Right atrium auricular region (tissue), 2 donors: Measurements from ENCODE around the gene TTC23. TPM values are rescaled to one million over a fixed set of nuclear protein-coding genes. Genes with fewer than 3 reads are reported as not detected.
"Not testable (repeated sequence)": the region's sequence is repeated elsewhere in the genome, so short reads cannot be mapped to it uniquely, and the experiment has no call there.

Experiments used
- DNase-seq: peaks from one replicate; pipeline ENCODE4 v3.0.0-alpha.2; 2019; ENCODE audit warnings: low spot score
- H3K27ac ChIP-seq, 2 donors: fragments of 200-600 bp; sonication (generic); 1 replicate in 1 of 2; 2 replicates in 1 of 2; pipeline ENCODE4 v1.5.1; 2016 to 2019
- H3K27me3 ChIP-seq, 2 donors: fragments of 200-600 bp; sonication (generic); one replicate each; pipeline versions ENCODE4 v1.5.1 to v1.6.0; 2017 to 2019
- H3K36me3 ChIP-seq: fragments of 200-600 bp; sonication (generic); one replicate; pipeline ENCODE4 v1.5.1; 2016
- H3K4me1 ChIP-seq, 2 donors: fragments of 200-600 bp; sonication (generic); one replicate each; pipeline versions ENCODE4 v1.5.1 to v1.6.0; 2017 to 2019
- H3K4me3 ChIP-seq, 2 donors: fragments of 200-600 bp; sonication (generic); 1 replicate in 1 of 2; 2 replicates in 1 of 2; pipeline ENCODE4 v1.5.1; 2017 to 2019; ENCODE audit warnings: mild to moderate bottlenecking in 1 of 2, moderate library complexity in 1 of 2
- H3K9me3 ChIP-seq, 2 donors: fragments of 200-600 bp; sonication (generic); one replicate each; pipeline ENCODE4 v1.5.1; 2019
- total RNA-seq, 2 donors: library from RNA; depleted of rRNA; stranded (reverse); fragments of >200 nt; gene quantifications; one replicate each; pipeline ENCODE4 v1.1.0, GENCODE V29; 2016
- TF ChIP-seq, protein P1 (sequence below), 2 donors: fragments of 200-600 bp; sonication (generic); IDR thresholded peaks; one replicate each; pipeline ENCODE4 v1.5.1; 2019; ENCODE audit warnings: antibody characterized with exemption in 2 of 2

TTC23 gene
- total RNA-seq, 2 donors from 2014 or later = 13.6 to 14.6 TPM

DNA sequence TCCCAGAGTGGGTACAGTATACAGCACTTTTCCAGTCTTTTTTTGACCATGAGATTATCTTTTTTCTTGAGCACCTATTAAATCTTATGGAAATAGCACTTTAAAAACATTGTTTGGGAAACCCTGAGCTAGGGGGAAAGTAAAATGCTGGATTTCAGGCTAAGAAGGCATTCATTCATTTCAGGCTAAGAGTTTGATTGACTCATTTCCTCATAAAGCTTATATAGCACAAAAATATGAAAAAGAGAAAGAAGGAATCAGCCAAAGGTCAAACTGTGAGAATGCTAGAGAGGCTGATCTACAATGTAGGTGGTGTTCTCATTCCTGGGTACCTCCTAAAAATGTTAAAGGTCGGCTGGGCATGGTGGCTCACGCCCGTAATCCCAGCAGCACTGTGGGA, 10.5 kb downstream of the TTC23 start:
- H3K36me3 ChIP-seq = peaks cover 9% of the 10 kb centered on the region
- no peak overlapping the region for H3K4me3 ChIP-seq
- H3K27ac ChIP-seq = no peak overlapping the region
- no peaks in the 10 kb centered on the region for H3K9me3 ChIP-seq
- DNase-seq = no peak
- H3K4me1 ChIP-seq = no peaks in the 10 kb centered on the region
- no peaks in the 10 kb centered on the region for H3K27me3 ChIP-seq
- TF ChIP-seq, protein P1, sequence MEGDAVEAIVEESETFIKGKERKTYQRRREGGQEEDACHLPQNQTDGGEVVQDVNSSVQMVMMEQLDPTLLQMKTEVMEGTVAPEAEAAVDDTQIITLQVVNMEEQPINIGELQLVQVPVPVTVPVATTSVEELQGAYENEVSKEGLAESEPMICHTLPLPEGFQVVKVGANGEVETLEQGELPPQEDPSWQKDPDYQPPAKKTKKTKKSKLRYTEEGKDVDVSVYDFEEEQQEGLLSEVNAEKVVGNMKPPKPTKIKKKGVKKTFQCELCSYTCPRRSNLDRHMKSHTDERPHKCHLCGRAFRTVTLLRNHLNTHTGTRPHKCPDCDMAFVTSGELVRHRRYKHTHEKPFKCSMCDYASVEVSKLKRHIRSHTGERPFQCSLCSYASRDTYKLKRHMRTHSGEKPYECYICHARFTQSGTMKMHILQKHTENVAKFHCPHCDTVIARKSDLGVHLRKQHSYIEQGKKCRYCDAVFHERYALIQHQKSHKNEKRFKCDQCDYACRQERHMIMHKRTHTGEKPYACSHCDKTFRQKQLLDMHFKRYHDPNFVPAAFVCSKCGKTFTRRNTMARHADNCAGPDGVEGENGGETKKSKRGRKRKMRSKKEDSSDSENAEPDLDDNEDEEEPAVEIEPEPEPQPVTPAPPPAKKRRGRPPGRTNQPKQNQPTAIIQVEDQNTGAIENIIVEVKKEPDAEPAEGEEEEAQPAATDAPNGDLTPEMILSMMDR (IDR thresholded peaks at IDR 0.05) = no peak

DNA sequence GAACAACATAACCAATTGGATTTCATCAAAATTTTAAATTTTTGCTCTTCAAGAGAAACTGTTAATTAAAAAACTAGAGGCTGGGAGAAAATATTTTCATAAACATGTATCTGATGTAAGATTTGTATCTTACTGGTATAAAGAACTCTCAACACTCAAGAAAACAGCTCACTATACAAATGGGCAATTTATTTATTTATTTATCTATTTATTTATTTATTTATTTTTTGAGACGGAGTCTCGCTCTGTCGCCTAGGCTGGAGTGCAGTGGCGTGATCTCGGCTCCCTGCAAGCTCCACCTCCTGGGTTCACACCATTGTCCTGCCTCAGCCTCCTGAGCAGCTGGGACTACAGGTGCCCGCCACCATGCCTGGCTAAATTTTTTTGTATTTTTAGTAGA, 15.2 kb downstream of the TTC23 start:
- H3K27ac ChIP-seq, H3K27me3 ChIP-seq, H3K4me1 ChIP-seq, H3K4me3 ChIP-seq, H3K9me3 ChIP-seq, H3K36me3 ChIP-seq, DNase-seq: not testable (repeated sequence)

DNA sequence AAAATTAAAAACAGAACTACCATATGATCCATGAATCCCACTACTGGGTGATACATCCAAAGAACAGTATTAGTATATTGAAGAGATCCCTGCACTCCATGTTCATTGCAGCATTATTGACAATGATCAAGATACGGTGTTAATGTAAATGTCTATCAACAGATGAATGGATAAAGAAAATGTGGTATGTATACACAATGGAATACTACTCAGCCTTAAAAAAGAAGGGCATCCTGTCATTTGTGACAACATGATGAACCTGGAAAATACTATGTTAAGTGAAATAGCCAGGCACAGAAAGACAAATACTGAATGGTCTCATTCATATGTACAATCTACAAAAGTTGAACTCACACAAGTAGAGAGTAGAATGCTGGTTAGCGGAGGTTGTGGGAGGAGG, 16.6 kb downstream of the TTC23 start:
- Histone ChIP-seq H3K9me3 (no peaks in the 10 kb centered on the region), H3K36me3 (peaks cover 12% of the 10 kb centered on the region), H3K4me3 (no peak overlapping the region), H3K4me1 (no peaks in the 10 kb centered on the region), H3K27me3 (no peaks in the 10 kb centered on the region), H3K27ac (no peak overlapping the region)
- no peak for DNase-seq
- TF ChIP-seq, protein P1 (IDR thresholded peaks at IDR 0.05) = no peak

DNA sequence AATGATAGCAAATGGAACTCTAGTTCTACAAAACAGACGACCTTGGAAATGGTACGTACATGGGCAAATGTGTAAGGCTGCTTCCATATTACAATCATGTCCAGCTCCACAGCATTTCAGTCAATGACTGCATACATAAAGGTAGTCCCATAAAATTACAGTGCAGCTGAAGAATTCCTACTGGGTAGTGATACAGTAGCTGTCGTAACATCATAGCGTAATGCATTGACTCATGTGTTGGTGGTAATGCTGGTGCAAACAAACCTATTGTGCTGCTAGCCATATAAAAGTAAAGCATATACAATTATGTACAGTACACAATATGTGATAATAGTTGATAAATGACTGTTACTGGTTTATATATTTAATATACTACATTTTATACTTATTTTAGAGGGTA, 18.5 kb downstream of the TTC23 start:
- no peak overlapping the region for H3K4me3 ChIP-seq
- no peaks in the 10 kb centered on the region for H3K27me3 ChIP-seq
- TF ChIP-seq, protein P1 (IDR thresholded peaks at IDR 0.05) = no peak
- no peak overlapping the region for H3K27ac ChIP-seq
- no peaks in the 10 kb centered on the region for H3K9me3 ChIP-seq
- no peak for DNase-seq
- H3K36me3 ChIP-seq = peaks cover 28% of the 10 kb centered on the region
- no peaks in the 10 kb centered on the region for H3K4me1 ChIP-seq

DNA sequence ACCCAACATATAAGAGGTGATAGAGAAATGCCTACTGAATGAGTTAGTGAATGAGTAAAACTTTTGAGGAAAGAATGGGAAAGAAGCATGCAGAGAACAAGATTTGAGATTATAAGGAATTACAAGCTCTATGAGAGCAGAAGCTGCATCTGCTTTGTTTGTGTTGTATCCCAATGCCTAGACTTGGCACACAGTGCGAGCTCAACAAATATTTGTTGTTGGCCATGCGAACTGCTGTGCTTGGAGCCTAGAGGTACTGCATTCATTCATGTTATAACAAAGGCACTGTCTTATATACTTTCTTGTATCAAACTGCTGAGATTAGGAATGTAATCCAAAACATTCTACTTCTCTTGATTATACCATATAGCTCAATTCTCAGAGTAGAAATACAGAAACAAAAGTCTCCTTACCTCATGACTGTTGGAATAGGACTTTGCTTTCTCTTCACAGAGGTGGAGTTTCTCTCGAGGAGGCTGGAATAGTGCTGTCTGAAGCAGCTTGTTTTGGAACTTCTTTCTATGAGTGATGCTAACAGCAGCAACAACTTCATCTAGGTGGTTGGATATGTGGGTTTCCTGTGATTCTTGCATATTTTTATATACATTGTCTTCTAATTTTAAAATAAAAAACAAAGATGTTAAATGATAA, 21.1 kb downstream of the TTC23 start:
- Histone ChIP-seq H3K4me3 (no peak overlapping the region), H3K9me3 (no peaks in the 10 kb centered on the region), H3K27ac (no peak overlapping the region), H3K27me3 (no peaks in the 10 kb centered on the region), H3K36me3 (peaks cover 44% of the 10 kb centered on the region), H3K4me1 (no peaks in the 10 kb centered on the region)
- DNase-seq = no peak
- TF ChIP-seq, protein P1 (IDR thresholded peaks at IDR 0.05) = no peak

DNA sequence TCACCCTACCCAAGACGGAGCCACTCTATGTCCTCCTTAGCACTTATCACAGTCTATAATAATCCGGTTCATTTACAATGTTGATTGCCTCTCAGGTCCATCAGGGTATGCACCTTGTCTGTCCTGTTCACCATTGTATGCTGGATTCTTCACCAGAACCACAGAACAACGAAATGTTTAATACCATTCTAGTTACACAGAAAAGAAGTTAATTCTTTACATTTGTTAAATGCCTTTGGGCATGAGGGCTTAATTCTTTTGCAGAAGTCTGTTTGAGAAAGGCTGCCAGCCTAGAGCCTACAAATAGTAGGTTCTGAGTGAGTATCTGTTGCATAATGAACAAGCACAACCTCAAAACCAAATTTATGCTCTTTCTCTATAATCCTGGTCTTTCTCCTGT, 22.6 kb downstream of the TTC23 start:
- no peak for DNase-seq
- Histone ChIP-seq H3K9me3 (no peaks in the 10 kb centered on the region), H3K27ac (no peak overlapping the region), H3K4me1 (no peaks in the 10 kb centered on the region), H3K27me3 (no peaks in the 10 kb centered on the region), H3K4me3 (no peak overlapping the region), H3K36me3 (peaks cover 47% of the 10 kb centered on the region)
- TF ChIP-seq, protein P1 (IDR thresholded peaks at IDR 0.05) = no peak
